OCI-LY7 (cell line): ENCODE data around the gene GFI1B.

ENCODE experiments used
- CTCF ChIP-seq: fragments of 200-600 bp; sonication (generic); conservative IDR thresholded peaks from 2 replicates; pipeline ENCODE4 v1.5.1; 2014; ENCODE audit warnings: mild to moderate bottlenecking, antibody characterized with exemption, low read length, moderate library complexity, mixed read lengths
- EZH2phosphoT487 ChIP-seq: fragments of 200-600 bp; sonication (generic); IDR thresholded peaks from 2 replicates; pipeline ENCODE4 v1.6.1; 2018; ENCODE audit warnings: low read depth, borderline replicate concordance, mild to moderate bottlenecking, mixed run types, antibody characterized with exemption, low read length, moderate library complexity, mixed read lengths

- TF ChIP-seq CTCF (no peak), EZH2phosphoT487 (no peak)
These were observed 53.7 kb downstream of the GFI1B start for GRCh38 chr9:133032171-133032570.
